ENCODE measurements around the gene ANHX. TPM values are rescaled to one million over a fixed set of nuclear protein-coding genes. Genes with fewer than 3 reads are reported as not detected.
A peak's percentile ranks its signal among the peaks of the same experiment; 100 is the strongest.

ANHX gene
- total and polyA plus RNA-seq, 2 of the 8 experiments (the other 6 are each of a cell fraction or from before 2014, with no cell fraction given) = not detected

DNA sequence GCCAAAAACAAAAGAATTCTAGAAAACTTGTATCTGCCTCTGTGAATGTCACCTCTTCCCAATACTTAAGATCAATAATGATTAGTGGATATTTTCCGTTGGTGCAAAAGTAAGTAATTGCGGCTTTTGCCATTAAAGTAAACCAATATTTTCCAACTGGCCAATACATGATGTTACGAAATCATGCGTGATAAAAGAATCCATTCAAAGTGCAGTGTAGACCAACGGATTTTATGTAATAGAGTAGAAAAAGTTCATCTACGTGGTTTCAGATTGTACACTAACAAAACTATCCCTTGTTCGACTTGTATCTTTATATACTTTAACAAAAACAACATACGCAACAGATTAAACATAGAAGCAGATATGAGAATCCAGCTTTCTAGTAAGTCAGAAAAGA is 55.0 kb downstream of the ANHX start:
- TF ChIP-seq GABPA (IDR thresholded peaks at IDR 0.05; ENCODE audit: borderline replicate concordance, insufficient read depth, low read length) (no peak), SAP30 (IDR thresholded peaks at IDR 0.05; ENCODE audit: insufficient read depth, insufficient replicate concordance, low read length) (no peak)
- H3K4me3 ChIP-seq (ENCODE audit: extremely low read depth in 1 of 4, insufficient read depth in 2 of 4, low read depth in 3 of 4, low read length in 4 of 4) = peak overlapping the region in 1 of 4 experiments; percentile 32; a peak in 1 of 8 replicates
- H2BK20ac ChIP-seq (ENCODE audit: low read length) = no peak overlapping the region
- FAIRE-seq (no peak), DNase-seq (ENCODE audit: low read depth in 1 of 2, low spot score in 2 of 2) (no peak)
- no peak overlapping the region for H3K4ac ChIP-seq (replicated peaks; ENCODE audit: insufficient read length, low read depth, low read length)
- POLR2A ChIA-PET (ENCODE audit: partially characterized antibody) = interaction anchor here (0.7 to 2.6 kb wide), 17 partner anchors 10 to 203 kb away, joined by 3 to 25 read pairs (median 5); partner anchors contain the start of genes ZNF10, ZNF26, ZNF84 and ZNF891
- no peak overlapping the region for H3K9ac ChIP-seq (replicated peaks in 1 of 4; ENCODE audit: extremely low read depth in 1 of 4, low read depth in 3 of 4, low read length in 3 of 4)
- H3K36me3 ChIP-seq (ENCODE audit: control insufficient read depth in 2 of 4, insufficient read depth in 4 of 4, low read length in 3 of 4) = peaks cover 0 to 33% (median 18%) of the 10 kb centered on the region in 4 experiments; a peak in 6 of 8 replicates
- H3K23ac ChIP-seq (ENCODE audit: insufficient read length) = no peak overlapping the region
- no peak overlapping the region for H2BK5ac ChIP-seq (ENCODE audit: low read depth, low read length)
- H4K91ac ChIP-seq (replicated peaks; ENCODE audit: insufficient read length, low read length) = no peak overlapping the region
- CTCF ChIA-PET (ENCODE audit: partially characterized antibody) = interaction anchor here (0.7 to 1.8 kb wide), 9 partner anchors 9 to 207 kb away, joined by 3 to 7 read pairs (median 4); no protein-coding TSS in a partner anchor
- no peak overlapping the region for H3K18ac ChIP-seq (ENCODE audit: extremely low read depth, low read length)
- no peak overlapping the region for H2BK120ac ChIP-seq (replicated peaks; ENCODE audit: low read depth, low read length)
- H3K56ac ChIP-seq (replicated peaks; ENCODE audit: insufficient read length, low read depth, low read length) = no peak overlapping the region
- no peak overlapping the region for H3K27ac ChIP-seq (ENCODE audit: low read depth, low read length)
- H2AFZ ChIP-seq (ENCODE audit: low read length) = no peak overlapping the region
- no peak overlapping the region for H4K8ac ChIP-seq (ENCODE audit: extremely low read depth, insufficient read depth, low read length)
- no peak overlapping the region for H2BK12ac ChIP-seq (ENCODE audit: low read depth, low read length)
- H3K4me2 ChIP-seq (ENCODE audit: insufficient read depth in 1 of 2, low read depth in 2 of 2, low read length in 2 of 2) = no peak overlapping the region
- H3K9me3 ChIP-seq (ENCODE audit: insufficient read depth in 2 of 2, low read depth in 1 of 2, low read length in 1 of 2) = peaks cover 52 to 58% of the 10 kb centered on the region in 2 experiments
- H4K5ac ChIP-seq (ENCODE audit: insufficient read length, low read depth, low read length) = no peak overlapping the region
- H3K27me3 ChIP-seq (replicated peaks in 1 of 4; ENCODE audit: control insufficient read depth in 3 of 4, extremely low read depth in 1 of 4, insufficient read depth in 3 of 4, low read length in 3 of 4) = no peaks in the 10 kb centered on the region
- 85% methylated on average over 8 of the region's 8 CpGs; no CpG with 5 or more reads in 1 of the 2 experiments for WGBS, 2 experiments (ENCODE audit: extremely low coverage in 1 of 2, insufficient coverage in 1 of 2, insufficient read length in 1 of 2, insufficient replicate concordance in 2 of 2, low coverage in 1 of 2, low lambda C conversion rate in 2 of 2, missing lambda C conversion rate in 1 of 2)
- H3K79me1 ChIP-seq (ENCODE audit: low read depth, low read length) = no peaks in the 10 kb centered on the region; the same call in 1 of the 2 replicates
- peaks cover 0 to 15% of the 10 kb centered on the region in 2 experiments; a peak in 2 of 4 replicates for H3K79me2 ChIP-seq (ENCODE audit: control insufficient read depth in 1 of 2, insufficient read depth in 2 of 2, low read length in 2 of 2)
- H2AK5ac ChIP-seq (ENCODE audit: low read depth, low read length) = no peak overlapping the region
- no peak overlapping the region for H2BK15ac ChIP-seq (ENCODE audit: low read length)
- H3K14ac ChIP-seq (ENCODE audit: insufficient read length) = no peak overlapping the region
- H3K23me2 ChIP-seq (ENCODE audit: low read depth, low read length) = peaks cover 4% of the 10 kb centered on the region; the same call in 1 of the 2 replicates
- no peaks in the 10 kb centered on the region for H4K20me1 ChIP-seq (replicated peaks in 1 of 2; ENCODE audit: control insufficient read depth in 1 of 2, insufficient read depth in 2 of 2, low read length in 2 of 2)
- no peaks in the 10 kb centered on the region for H3K4me1 ChIP-seq (replicated peaks in 1 of 4; ENCODE audit: control insufficient read depth in 3 of 4, insufficient read depth in 4 of 4, low read length in 3 of 4)

All from H1 (cell line).